GM12878 (cell line): Measurements from ENCODE around the gene IFNGR2. TPM values are rescaled to one million over a fixed set of nuclear protein-coding genes. Genes with fewer than 3 reads are reported as not detected.

ENCODE experiments used
- ATAC-seq: fragments of 200-7000 bp; cut with Tn5 transposase; 3 replicates; pipeline ENCODE4 v1.9.1; 2020; ENCODE audit warnings: mild to moderate bottlenecking, moderate library complexity
- BruUV-seq: library from RNA; stranded (reverse); fragments of 400-500 nt; replicated peaks from 2 replicates; lab custom pipeline; 2021; lab: Mats Ljungman, UMichigan
- CTCF ChIA-PET: fragments of 300-600 bp; sonication (Branson Sonifier 250); formaldehyde crosslinking; extraction: SDS; loops from one replicate; lab custom pipeline; 2021; ENCODE audit warnings: inconsistent platforms; lab: Yijun Ruan, JAX
- POLR2A ChIA-PET: fragments of 350-600 bp; formaldehyde crosslinking; extraction: SDS; loops from one replicate; lab custom pipeline; 2021; ENCODE audit warnings: inconsistent platforms; lab: Charles Lee
- RAD21 ChIA-PET: fragments of 300-600 bp; sonication (Branson Sonifier 250); formaldehyde crosslinking; loops from one replicate; lab custom pipeline; 2023; ENCODE audit warnings: antibody characterized with exemption; ENCODE audit not compliant: unreplicated experiment; lab: Charles Lee
- SMC1A ChIA-PET: fragments of 300-600 bp; sonication (Branson Sonifier 250); formaldehyde crosslinking; loops from one replicate; lab custom pipeline; 2023; ENCODE audit not compliant: unreplicated experiment, uncharacterized antibody; lab: Charles Lee
- DNase-seq: peaks from one replicate; pipeline ENCODE4 v3.0.0-alpha.2; 2011; ENCODE audit warnings: low read depth, low spot score
- FAIRE-seq: peaks from 3 replicates; lab custom pipeline; 2011; peaks lifted over from hg19 to GRCh38; lab: Jason Lieb, UNC
- H2AFZ ChIP-seq: 2 replicates; pipeline ENCODE4 v1.6.0; 2011; ENCODE audit warnings: low read depth, low read length, control low read depth; ENCODE audit not compliant: control insufficient read depth
- H3K27ac ChIP-seq: 2 replicates; pipeline ENCODE4 v1.5.1; 2011; ENCODE audit warnings: control low read depth; ENCODE audit not compliant: control insufficient read depth, insufficient read depth
- H3K27me3 ChIP-seq, 2 experiments: replicated peaks in 1 of 2; 2 replicates each; pipeline versions ENCODE4 v1.6.0 to v1.6.1; 2011; ENCODE audit warnings: low read length in 1 of 2; ENCODE audit not compliant: control insufficient read depth in 2 of 2, insufficient read depth in 2 of 2
- H3K36me3 ChIP-seq, 2 experiments: 2 replicates each; pipeline ENCODE4 v1.5.1; 2011; ENCODE audit warnings: low read length in 1 of 2; ENCODE audit not compliant: control insufficient read depth in 2 of 2, insufficient read depth in 2 of 2
- H3K4me1 ChIP-seq: 2 replicates; pipeline ENCODE4 v1.6.1; 2011; ENCODE audit warnings: mild to moderate bottlenecking, low read length, moderate library complexity, mixed read lengths; ENCODE audit not compliant: control insufficient read depth, insufficient read depth
- H3K4me2 ChIP-seq: 2 replicates; pipeline ENCODE4 v1.6.0; 2011; ENCODE audit warnings: control low read depth; ENCODE audit not compliant: control insufficient read depth, insufficient read depth
- H3K4me3 ChIP-seq: fragments of 200-600 bp; sonication (generic); 2 replicates; pipeline ENCODE4 v1.5.1; 2016
- H3K79me2 ChIP-seq: 2 replicates; pipeline ENCODE4 v1.6.0; 2011; ENCODE audit warnings: low read length; ENCODE audit not compliant: control insufficient read depth, insufficient read depth
- H3K9ac ChIP-seq: 2 replicates; pipeline ENCODE4 v1.8.0; 2011; ENCODE audit warnings: low read length, control low read depth, mixed read lengths; ENCODE audit not compliant: control insufficient read depth, insufficient read depth
- H3K9me3 ChIP-seq: replicated peaks from 3 replicates; pipeline ENCODE4 v1.5.1; 2011; ENCODE audit warnings: mild to moderate bottlenecking, low read length; ENCODE audit not compliant: control insufficient read depth, insufficient read depth
- H4K20me1 ChIP-seq: 2 replicates; pipeline ENCODE4 v1.6.0; 2011; ENCODE audit not compliant: control insufficient read depth, insufficient read depth
- ASH2L ChIP-seq: fragments of 300-600, 200-600 bp; sonication (generic); IDR thresholded peaks from 2 replicates; pipeline ENCODE4 v1.6.1; 2017; ENCODE audit warnings: low read depth, mild to moderate bottlenecking, borderline replicate concordance
- CREB1 ChIP-seq: IDR thresholded peaks from 2 replicates; pipeline ENCODE4 v1.6.1; 2012; ENCODE audit warnings: low read depth, mild to moderate bottlenecking, inconsistent platforms
- DPF2 ChIP-seq: fragments of 450-650 bp; IDR thresholded peaks from 2 replicates; pipeline ENCODE4 v1.6.1; 2017; ENCODE audit warnings: mild to moderate bottlenecking
- FOXM1 ChIP-seq: IDR thresholded peaks from 2 replicates; pipeline ENCODE4 v1.6.1; 2012; ENCODE audit warnings: low read depth, mild to moderate bottlenecking, inconsistent platforms, low read length, moderate library complexity
- HCFC1 ChIP-seq: fragments of 150-350 bp; IDR thresholded peaks from 2 replicates; pipeline ENCODE4 v1.6.1; 2014; ENCODE audit warnings: low read length
- NR2F1 ChIP-seq: fragments of 450-650 bp; conservative IDR thresholded peaks from 2 replicates; pipeline ENCODE4 v1.6.1; 2017; ENCODE audit warnings: mild to moderate bottlenecking
- PAX5 ChIP-seq: IDR thresholded peaks from 2 replicates; pipeline ENCODE4 v1.6.1; 2011; ENCODE audit warnings: low read depth, low read length, borderline replicate concordance
- POLR2A ChIP-seq: IDR thresholded peaks from 2 replicates; pipeline ENCODE4 v1.6.1; 2011; ENCODE audit warnings: low read depth, mild to moderate bottlenecking, low read length
- SKIL ChIP-seq: fragments of 450-650 bp; IDR thresholded peaks from 2 replicates; pipeline ENCODE4 v1.6.1; 2017; ENCODE audit warnings: mild to moderate bottlenecking, low read depth, inconsistent platforms; ENCODE audit not compliant: poor library complexity, severe bottlenecking
- SREBF2 ChIP-seq: IDR thresholded peaks from 2 replicates; pipeline ENCODE4 v1.6.1; 2012; ENCODE audit warnings: mild to moderate bottlenecking, low read length
- TBL1XR1 ChIP-seq: IDR thresholded peaks from 2 replicates; pipeline ENCODE4 v1.6.1; 2012; ENCODE audit warnings: low read depth, low read length, improper control_type of control experiment
- WGBS: methylation state at CpG from one replicate; pipeline ENCODE4 v1.1.6; 2016; ENCODE audit warnings: low lambda C conversion rate; ENCODE audit not compliant: insufficient replicate concordance, insufficient coverage; ENCODE audit errors: missing lambda C conversion rate; 5-methylcytosine and 5-hydroxymethylcytosine counted together
- in situ Hi-C: fragments of 300-500 bp; cut with MboI; formaldehyde crosslinking; loops from 9 replicates; pipeline ENCODE4 v1.14.3; 2018; ENCODE audit warnings: mixed read lengths
- intact Hi-C: fragments of 100-400 bp; cut with micrococcal nuclease; formaldehyde crosslinking; loops from one replicate; pipeline ENCODE4 v1.14.2; 2022; ENCODE audit not compliant: unreplicated experiment
- polyA plus RNA-seq, 11 experiments: library from polyadenylated mRNA; depleted of rRNA in 4 of 11; unstranded in 6 of 11; stranded (reverse) in 5 of 11; fragments of >200 nt; fragmentation: Nextera tagmentation in 4 of 11; fragmentation: Illumina TruSeq in 1 of 11; extraction: Ambion mirVana in 4 of 11; extraction: Trizol in 1 of 11; gene quantifications; 1 replicate in 1 of 11; 2 replicates in 10 of 11; pipeline versions ENCODE4 v1.2.1 to v1.2.3, GENCODE V29; 2011 to 2016; ENCODE audit warnings: inconsistent platforms in 2 of 11, missing spikeins in 2 of 11, low read depth in 1 of 11
- total RNA-seq, 4 experiments: library from RNA; depleted of rRNA in 3 of 4; stranded (reverse); fragments of >200 nt in 3 of 4; fragmentation: Illumina TruSeq in 1 of 4; extraction: Trizol in 1 of 4; gene quantifications; 2 replicates each; pipeline versions ENCODE4 v1.2.1 to v1.2.3, GENCODE V29; 2013 to 2021

The IFNGR2 gene
- total and polyA plus RNA-seq, 10 of the 15 experiments (the other 5 are each of a cell fraction or from before 2014, with no cell fraction given), result 23.6 to 98.8 (median 77.0) TPM

GRCh38 chr21:33393348-33393747, 9.9 kb upstream of the IFNGR2 start:
- BruUV-seq, result no TSS peak
- TF ChIP-seq SREBF2 (no peak), NR2F1 (no peak), FOXM1 (no peak), POLR2A (no peak), HCFC1 (no peak), PAX5 (no peak), CREB1 (no peak), SKIL (no peak), DPF2 (no peak), ASH2L (no peak), TBL1XR1 (no peak)
- RAD21 ChIA-PET, result no interaction called here
- Histone ChIP-seq H3K27ac (no peak overlapping the region), H2AFZ (no peak overlapping the region), H3K4me2 (no peak overlapping the region), H4K20me1 (no peaks in the 10 kb centered on the region), H3K79me2 (no peaks in the 10 kb centered on the region), H3K9me3 (no peaks in the 10 kb centered on the region), H3K4me1 (peaks cover 12% of the 10 kb centered on the region), H3K9ac (no peak overlapping the region), H3K27me3 (no peaks in the 10 kb centered on the region), H3K4me3 (no peak overlapping the region), H3K36me3 (no peaks in the 10 kb centered on the region)
- SMC1A ChIA-PET, result interaction anchor here (0.6 kb wide), 1 partner anchor 51 kb away, joined by 3 read pairs; no protein-coding TSS in a partner anchor
- no peak for ATAC-seq
- in situ Hi-C loops (no loop called here), intact Hi-C loops (no loop called here)
- no peak for DNase-seq
- POLR2A ChIA-PET, result interaction anchor here (0.5 kb wide), 1 partner anchor 19 kb away, joined by 4 read pairs; no protein-coding TSS in a partner anchor
- 96% methylated on average over 4 of the region's 5 CpGs for WGBS
- no peak for FAIRE-seq
- CTCF ChIA-PET, result no interaction called here
